CD4-positive, CD25-positive, alpha-beta regulatory T cell (primary cell): ENCODE results near the gene CA12. TPM values are rescaled to one million over a fixed set of nuclear protein-coding genes. Genes with fewer than 3 reads are reported as not detected.
A peak's percentile ranks its signal among the peaks of the same experiment; 100 is the strongest.

ENCODE experiments used
- ATAC-seq, 2 donors: fragments of 150-1000 bp; cut with Tn5 transposase; one replicate each; pipeline ENCODE4 v1.10.0; 2021; ENCODE audit warnings: low read depth in 2 of 2, moderate number of reproducible peaks in 2 of 2, moderate library complexity in 1 of 2
- DNase-seq, 3 donors: peaks; one replicate each; pipeline versions ENCODE4 v3.0.0 to v3.0.0-alpha.2; 2012 to 2022; ENCODE audit warnings: mixed read lengths in 1 of 3
- H3K27ac ChIP-seq: one replicate; pipeline ENCODE4 v1.7.0; 2013; ENCODE audit warnings: mild to moderate bottlenecking, low read length; ENCODE audit not compliant: insufficient read depth, poor library complexity, severe bottlenecking
- H3K27me3 ChIP-seq: one replicate; pipeline ENCODE4 v1.7.0; 2013; ENCODE audit warnings: low read length; ENCODE audit not compliant: control insufficient read depth, insufficient read depth
- H3K36me3 ChIP-seq: one replicate; pipeline ENCODE4 v1.7.0; 2013; ENCODE audit warnings: mild to moderate bottlenecking, low read length, moderate library complexity; ENCODE audit not compliant: control insufficient read depth, insufficient read depth
- H3K4me1 ChIP-seq: 2 replicates; pipeline ENCODE4 v1.7.0; 2013; ENCODE audit warnings: mild to moderate bottlenecking, low read length; ENCODE audit not compliant: insufficient read depth, control insufficient read depth, poor library complexity, severe bottlenecking
- H3K4me3 ChIP-seq: one replicate; pipeline ENCODE4 v1.7.0; 2013; ENCODE audit warnings: low read depth, mild to moderate bottlenecking, low read length, moderate library complexity
- H3K9me3 ChIP-seq, 2 experiments: 1 replicate in 1 of 2; 2 replicates in 1 of 2; pipeline ENCODE4 v1.7.0; 2013; ENCODE audit warnings: low read length in 2 of 2, mild to moderate bottlenecking in 1 of 2, moderate library complexity in 1 of 2; ENCODE audit not compliant: control insufficient read depth in 2 of 2
- H3K27ac Mint-ChIP-seq, 3 donors: one replicate each; pipeline ENCODE4 v1.8.0; 2020 to 2022; ENCODE audit warnings: mild to moderate bottlenecking in 3 of 3, mixed read lengths in 3 of 3, moderate library complexity in 2 of 3
- H3K27me3 Mint-ChIP-seq: one replicate; pipeline ENCODE4 v1.8.0; 2022; ENCODE audit warnings: mild to moderate bottlenecking, mixed read lengths
- H3K36me3 Mint-ChIP-seq: one replicate; pipeline ENCODE4 v1.8.0; 2020; ENCODE audit warnings: mixed read lengths
- H3K4me1 Mint-ChIP-seq, 4 donors: one replicate each; pipeline ENCODE4 v1.8.0; 2020 to 2022; ENCODE audit warnings: mixed read lengths in 4 of 4, mild to moderate bottlenecking in 1 of 4
- H3K4me3 Mint-ChIP-seq, 4 donors: one replicate each; pipeline ENCODE4 v1.8.0; 2020 to 2022; ENCODE audit warnings: mild to moderate bottlenecking in 4 of 4, mixed read lengths in 4 of 4, moderate library complexity in 3 of 4
- H3K9me3 Mint-ChIP-seq, 7 donors: one replicate each; pipeline ENCODE4 v1.8.0; 2020 to 2022; ENCODE audit warnings: mixed read lengths in 7 of 7, mild to moderate bottlenecking in 3 of 7, moderate library complexity in 2 of 7
- polyA plus RNA-seq, 4 donors: library from polyadenylated mRNA; unstranded; fragments of 300-500 nt; fragmentation: Illumina TruSeq; gene quantifications; one replicate each; pipeline ENCODE4 v1.2.3, GENCODE V29; 2021
- total RNA-seq: library from RNA; stranded (reverse); gene quantifications from one replicate; pipeline ENCODE4 v1.2.3, GENCODE V29; 2022

CA12 gene
- total and polyA plus RNA-seq, 5 donors from 2014 or later: not detected

DNA sequence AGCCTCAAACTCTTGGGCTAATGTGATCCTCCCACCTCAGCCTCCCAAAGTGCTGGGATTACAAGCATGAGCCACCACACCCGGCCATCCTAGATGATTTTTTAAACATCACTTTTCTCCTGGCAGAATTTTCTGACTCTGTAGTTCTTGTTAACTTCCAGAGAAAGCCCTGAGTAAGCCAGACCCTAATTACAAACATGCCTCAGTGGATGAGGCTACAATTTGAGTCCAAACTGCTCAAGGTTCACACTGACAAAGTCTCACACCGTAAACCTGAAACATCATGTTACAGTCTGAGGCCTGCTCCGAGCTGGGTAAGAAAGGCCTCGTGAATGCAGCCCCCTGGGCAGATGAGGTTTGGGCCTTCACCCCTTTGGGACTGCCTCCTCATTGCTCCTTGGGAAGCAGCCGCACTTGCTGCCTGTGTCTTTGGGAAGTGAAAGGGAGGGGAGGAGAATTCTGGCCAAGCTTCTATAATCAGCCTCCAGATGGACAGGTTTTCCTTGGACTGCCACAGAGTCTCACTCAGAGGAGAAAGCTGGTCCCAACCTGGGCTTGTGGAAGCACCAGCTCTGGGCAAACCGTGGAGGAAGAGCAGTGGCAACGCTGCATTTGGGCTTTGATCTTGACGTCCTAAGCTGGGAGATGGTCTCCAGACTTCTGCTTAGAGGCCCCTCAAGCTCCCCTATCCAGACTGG is 46.0 kb downstream of the CA12 start:
- peaks cover 4% of the 10 kb centered on the region for H3K27me3 Mint-ChIP-seq

GRCh38 chr15:63334821-63335220 is 46.8 kb downstream of the CA12 start:
- Mint-ChIP-seq H3K36me3 (no peaks in the 10 kb centered on the region), H3K27me3 (peaks cover 4% of the 10 kb centered on the region), H3K27ac (no peak overlapping the region), H3K9me3 (no peaks in the 10 kb centered on the region), H3K4me3 (no peak overlapping the region), H3K4me1 (no peaks in the 10 kb centered on the region)
- H3K4me3 ChIP-seq: no peak overlapping the region
- H3K4me1 ChIP-seq: no peaks in the 10 kb centered on the region
- H3K36me3 ChIP-seq: no peaks in the 10 kb centered on the region
- no peak overlapping the region for H3K27ac ChIP-seq
- ATAC-seq: no peak
- no peaks in the 10 kb centered on the region for H3K9me3 ChIP-seq
- H3K27me3 ChIP-seq: no peaks in the 10 kb centered on the region
- no peak for DNase-seq

More for the DNA sequence above, 46.0 kb downstream of the CA12 start:
- Histone ChIP-seq H3K9me3 (no peaks in the 10 kb centered on the region), H3K27me3 (no peaks in the 10 kb centered on the region), H3K36me3 (no peaks in the 10 kb centered on the region), H3K4me1 (no peaks in the 10 kb centered on the region), H3K27ac (no peak overlapping the region), H3K4me3 (no peak overlapping the region)
- Mint-ChIP-seq H3K36me3 (no peaks in the 10 kb centered on the region), H3K9me3 (no peaks in the 10 kb centered on the region), H3K4me1 (no peaks in the 10 kb centered on the region), H3K4me3 (no peak overlapping the region), H3K27ac (no peak overlapping the region)
- DNase-seq (no peak), ATAC-seq (no peak)

DNA sequence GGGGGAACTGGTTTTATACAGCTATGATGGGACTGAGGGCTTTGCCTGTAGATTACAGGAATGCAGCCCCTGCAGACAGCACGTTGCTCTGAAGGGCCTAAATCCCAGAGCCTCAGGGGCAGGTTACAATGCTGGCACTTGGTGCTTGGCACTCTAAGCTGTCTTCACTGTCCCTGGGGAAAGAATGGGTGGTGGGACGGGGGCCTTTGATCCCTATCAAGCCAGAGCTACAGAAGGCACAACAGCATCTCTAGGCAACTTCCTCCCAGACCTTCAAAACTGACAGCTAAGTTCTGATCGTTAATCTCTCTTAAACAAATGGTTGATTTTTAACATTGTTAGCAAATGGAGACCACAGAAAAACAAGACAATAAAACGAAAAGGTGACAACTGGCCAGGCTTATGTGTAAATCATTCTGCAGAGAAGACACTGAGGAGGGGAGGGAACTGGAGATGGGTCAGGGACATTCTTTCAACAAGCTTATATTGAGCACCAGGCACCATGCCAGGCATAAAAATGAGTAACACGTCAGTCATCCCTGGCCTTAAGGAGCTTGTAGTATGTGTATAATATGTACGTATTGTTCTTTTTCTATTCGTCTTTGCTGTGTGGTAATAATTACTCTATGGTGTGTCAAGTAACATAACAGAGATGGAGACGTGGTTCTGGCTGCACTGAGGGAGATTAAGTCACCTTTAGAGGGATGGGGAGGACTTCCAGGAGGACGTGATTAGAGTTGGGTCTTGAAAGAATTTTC is 49.1 kb downstream of the CA12 start:
- H3K4me3 Mint-ChIP-seq: no peak overlapping the region

DNA sequence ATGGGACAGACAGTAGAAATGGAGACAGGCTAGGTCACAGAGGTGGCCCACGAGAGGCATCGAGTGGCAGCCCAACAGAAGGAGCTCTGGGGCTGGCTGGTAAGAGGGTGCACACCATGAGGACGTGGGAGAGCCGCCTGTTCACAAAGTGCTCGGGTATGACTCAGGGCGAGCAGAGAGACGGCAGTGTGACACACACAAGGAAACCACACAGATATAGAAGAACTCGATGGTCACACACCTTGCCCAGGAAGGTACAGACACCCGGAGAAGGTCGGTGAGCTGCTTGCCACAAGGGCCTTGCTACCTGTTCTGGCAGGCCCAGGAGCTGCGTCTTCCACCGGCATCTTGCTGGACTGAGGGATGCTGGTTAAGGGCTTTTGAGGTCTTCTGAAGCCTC is 50.2 kb downstream of the CA12 start:
- no peak for DNase-seq
- ATAC-seq: no peak
- H3K9me3 ChIP-seq: no peaks in the 10 kb centered on the region
- H3K9me3 Mint-ChIP-seq: no peaks in the 10 kb centered on the region
- H3K27ac ChIP-seq: no peak overlapping the region
- H3K27ac Mint-ChIP-seq: no peak overlapping the region
- H3K36me3 ChIP-seq: no peaks in the 10 kb centered on the region
- no peaks in the 10 kb centered on the region for H3K27me3 ChIP-seq
- no peaks in the 10 kb centered on the region for H3K36me3 Mint-ChIP-seq
- no peak overlapping the region for H3K4me3 Mint-ChIP-seq
- H3K4me1 ChIP-seq: no peaks in the 10 kb centered on the region
- H3K4me3 ChIP-seq: no peak overlapping the region
- H3K27me3 Mint-ChIP-seq: peaks cover 4% of the 10 kb centered on the region
- H3K4me1 Mint-ChIP-seq: no peaks in the 10 kb centered on the region

More for the DNA sequence above, 49.1 kb downstream of the CA12 start:
- DNase-seq (no peak), ATAC-seq (no peak)
- H3K9me3 Mint-ChIP-seq: no peaks in the 10 kb centered on the region
- Histone ChIP-seq H3K9me3 (no peaks in the 10 kb centered on the region), H3K36me3 (no peaks in the 10 kb centered on the region), H3K4me1 (no peaks in the 10 kb centered on the region), H3K4me3 (no peak overlapping the region), H3K27me3 (no peaks in the 10 kb centered on the region), H3K27ac (no peak overlapping the region)
- H3K4me1 Mint-ChIP-seq: no peaks in the 10 kb centered on the region
- H3K27me3 Mint-ChIP-seq: peaks cover 4% of the 10 kb centered on the region
- no peaks in the 10 kb centered on the region for H3K36me3 Mint-ChIP-seq
- H3K27ac Mint-ChIP-seq: peak overlapping the region in 1 of 3 donors; percentile 0

DNA sequence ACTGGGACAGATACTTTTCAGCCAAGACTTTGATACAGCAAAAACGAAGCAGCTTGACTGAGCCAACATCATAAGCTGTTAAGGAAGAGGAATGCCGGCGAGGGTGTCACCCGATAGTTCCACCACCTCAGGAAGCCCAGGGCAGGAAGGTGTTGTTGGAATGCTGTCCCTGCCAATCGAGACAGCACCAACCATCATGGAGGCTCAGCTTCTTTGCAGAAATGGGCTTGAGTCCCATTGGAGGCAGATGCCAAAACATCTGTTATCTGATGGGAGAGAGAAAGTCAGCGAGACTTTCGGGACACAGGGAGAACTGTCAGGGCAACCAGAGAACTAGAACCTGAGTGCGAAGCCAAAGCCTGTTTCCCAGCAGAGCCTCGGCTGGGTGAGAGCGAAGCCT is 50.7 kb downstream of the CA12 start:
- Mint-ChIP-seq H3K9me3 (no peaks in the 10 kb centered on the region), H3K36me3 (no peaks in the 10 kb centered on the region), H3K27ac (no peak overlapping the region), H3K4me1 (no peaks in the 10 kb centered on the region), H3K4me3 (no peak overlapping the region), H3K27me3 (peaks cover 4% of the 10 kb centered on the region)
- H3K4me1 ChIP-seq: no peaks in the 10 kb centered on the region
- ATAC-seq (no peak), DNase-seq (no peak)
- H3K4me3 ChIP-seq: no peak overlapping the region
- H3K9me3 ChIP-seq: no peaks in the 10 kb centered on the region
- H3K27ac ChIP-seq: no peak overlapping the region
- no peaks in the 10 kb centered on the region for H3K27me3 ChIP-seq
- H3K36me3 ChIP-seq: no peaks in the 10 kb centered on the region

GRCh38 chr15:63329567-63330350 is 51.9 kb downstream of the CA12 start:
- no peak overlapping the region for H3K27ac ChIP-seq
- no peak overlapping the region for H3K4me3 ChIP-seq
- no peaks in the 10 kb centered on the region for H3K4me1 ChIP-seq
- H3K36me3 Mint-ChIP-seq: no peaks in the 10 kb centered on the region
- H3K27me3 ChIP-seq: no peaks in the 10 kb centered on the region
- H3K9me3 Mint-ChIP-seq: no peaks in the 10 kb centered on the region
- ATAC-seq (no peak), DNase-seq (no peak)
- no peaks in the 10 kb centered on the region for H3K9me3 ChIP-seq
- H3K4me3 Mint-ChIP-seq: no peak overlapping the region
- peaks cover 5% of the 10 kb centered on the region for H3K27me3 Mint-ChIP-seq
- H3K27ac Mint-ChIP-seq: no peak overlapping the region
- no peaks in the 10 kb centered on the region for H3K36me3 ChIP-seq
- no peaks in the 10 kb centered on the region for H3K4me1 Mint-ChIP-seq

GRCh38 chr15:63327648-63328421 is 53.8 kb downstream of the CA12 start:
- no peaks in the 10 kb centered on the region for H3K4me1 Mint-ChIP-seq
- H3K4me3 Mint-ChIP-seq: no peak overlapping the region

More at GRCh38 chr15:63327648-63328421, 53.8 kb downstream of the CA12 start:
- no peak overlapping the region for H3K4me3 ChIP-seq
- DNase-seq: no peak
- no peaks in the 10 kb centered on the region for H3K27me3 ChIP-seq
- H3K36me3 ChIP-seq: no peaks in the 10 kb centered on the region
- Mint-ChIP-seq H3K9me3 (no peaks in the 10 kb centered on the region), H3K27me3 (peaks cover 7% of the 10 kb centered on the region), H3K36me3 (no peaks in the 10 kb centered on the region), H3K27ac (no peak overlapping the region)
- no peaks in the 10 kb centered on the region for H3K9me3 ChIP-seq
- no peak for ATAC-seq
- no peak overlapping the region for H3K27ac ChIP-seq
- H3K4me1 ChIP-seq: no peaks in the 10 kb centered on the region
